ENCODE measurements around the gene METAP2.

METAP2 gene

GRCh38 chr12:95465275-95465674, 8.7 kb upstream of the METAP2 start:
- TF ChIP-seq TAF1 (IDR thresholded peaks at IDR 0.05; ENCODE audit: borderline replicate concordance, insufficient read depth, low read length), result no peak

- no peak for TF ChIP-seq SIN3A (IDR thresholded peaks at IDR 0.05; ENCODE audit: borderline replicate concordance, insufficient read depth, low read length)
These were observed 3.7 kb upstream of the METAP2 start for GRCh38 chr12:95470300-95470699.

- no peak for TF ChIP-seq SIN3A (IDR thresholded peaks at IDR 0.05; ENCODE audit: borderline replicate concordance, insufficient read depth, low read length)
- no peak for TF ChIP-seq TAF1 (IDR thresholded peaks at IDR 0.05; ENCODE audit: borderline replicate concordance, insufficient read depth, low read length)
- no peak for TF ChIP-seq POLR2AphosphoS5 (IDR thresholded peaks at IDR 0.05; ENCODE audit: low read depth, low read length)
- no peak for TF ChIP-seq FOXP2 (optimal IDR thresholded peaks at IDR 0.05; ENCODE audit: borderline replicate concordance, extremely low read depth, extremely low read length, insufficient read depth)
- no peak for TF ChIP-seq REST (IDR thresholded peaks at IDR 0.05; ENCODE audit: insufficient read depth in 1 of 2, low read depth in 2 of 2, low read length in 2 of 2)
These were observed 595 bp upstream of the METAP2 start for GRCh38 chr12:95473231-95473883.

GRCh38 chr12:95474660-95474958, 657 bp downstream of the METAP2 start:
- TF ChIP-seq SIN3A (IDR thresholded peaks at IDR 0.05; ENCODE audit: borderline replicate concordance, insufficient read depth, low read length), result no peak
- TF ChIP-seq FOXP2 (optimal IDR thresholded peaks at IDR 0.05; ENCODE audit: borderline replicate concordance, extremely low read depth, extremely low read length, insufficient read depth), result no peak
- TF ChIP-seq REST (IDR thresholded peaks at IDR 0.05; ENCODE audit: insufficient read depth in 1 of 2, low read depth in 2 of 2, low read length in 2 of 2), result no peak
- no peak for TF ChIP-seq POLR2AphosphoS5 (IDR thresholded peaks at IDR 0.05; ENCODE audit: low read depth, low read length)
- TF ChIP-seq TAF1 (IDR thresholded peaks at IDR 0.05; ENCODE audit: borderline replicate concordance, insufficient read depth, low read length), result no peak

GRCh38 chr12:95480230-95480629, 6.3 kb downstream of the METAP2 start:
- TF ChIP-seq SIN3A (IDR thresholded peaks at IDR 0.05; ENCODE audit: borderline replicate concordance, insufficient read depth, low read length), result no peak

GRCh38 chr12:95481072-95481471, 7.1 kb downstream of the METAP2 start:
- TF ChIP-seq SIN3A (IDR thresholded peaks at IDR 0.05; ENCODE audit: borderline replicate concordance, insufficient read depth, low read length) (no peak), FOXP2 (optimal IDR thresholded peaks at IDR 0.05; ENCODE audit: borderline replicate concordance, extremely low read depth, extremely low read length, insufficient read depth) (no peak), TAF1 (IDR thresholded peaks at IDR 0.05; ENCODE audit: borderline replicate concordance, insufficient read depth, low read length) (no peak), POLR2AphosphoS5 (IDR thresholded peaks at IDR 0.05; ENCODE audit: low read depth, low read length) (no peak), REST (IDR thresholded peaks at IDR 0.05; ENCODE audit: insufficient read depth in 1 of 2, low read depth in 2 of 2, low read length in 2 of 2) (no peak)

GRCh38 chr12:95481888-95482287, 7.9 kb downstream of the METAP2 start:
- TF ChIP-seq REST (IDR thresholded peaks at IDR 0.05; ENCODE audit: insufficient read depth in 1 of 2, low read depth in 2 of 2, low read length in 2 of 2), result no peak
- no peak for TF ChIP-seq POLR2AphosphoS5 (IDR thresholded peaks at IDR 0.05; ENCODE audit: low read depth, low read length)
- no peak for TF ChIP-seq TAF1 (IDR thresholded peaks at IDR 0.05; ENCODE audit: borderline replicate concordance, insufficient read depth, low read length)
- no peak for TF ChIP-seq SIN3A (IDR thresholded peaks at IDR 0.05; ENCODE audit: borderline replicate concordance, insufficient read depth, low read length)
- TF ChIP-seq FOXP2 (optimal IDR thresholded peaks at IDR 0.05; ENCODE audit: borderline replicate concordance, extremely low read depth, extremely low read length, insufficient read depth), result no peak
